Hepatocyte (in vitro differentiated cells): Measurements from ENCODE around the gene GPR21. TPM values are rescaled to one million over a fixed set of nuclear protein-coding genes. Genes with fewer than 3 reads are reported as not detected.

Experiments used
- DNase-seq: peaks from one replicate; pipeline ENCODE4 v3.0.0-alpha.2; 2016; ENCODE audit warnings: low spot score
- H2AFZ ChIP-seq: fragments of 200-600 bp; sonication (generic); 2 replicates; pipeline ENCODE4 v1.6.0; 2016; ENCODE audit warnings: antibody characterized with exemption, mild to moderate bottlenecking
- H3K27ac ChIP-seq: fragments of 200-600 bp; sonication (generic); 2 replicates; pipeline ENCODE4 v1.5.1; 2016; ENCODE audit warnings: mild to moderate bottlenecking
- H3K27me3 ChIP-seq: fragments of 200-600 bp; sonication (generic); 2 replicates; pipeline ENCODE4 v1.6.1; 2016
- H3K36me3 ChIP-seq: fragments of 200-600 bp; sonication (generic); replicated peaks from 2 replicates; pipeline ENCODE4 v1.5.1; 2016; ENCODE audit warnings: low read depth; ENCODE audit not compliant: insufficient read depth
- H3K4me1 ChIP-seq: fragments of 200-600 bp; sonication (generic); 2 replicates; pipeline ENCODE4 v1.5.1; 2016; ENCODE audit warnings: mild to moderate bottlenecking, moderate library complexity; ENCODE audit not compliant: insufficient read depth
- H3K4me2 ChIP-seq: fragments of 200-600 bp; sonication (generic); 2 replicates; pipeline ENCODE4 v1.6.0; 2016
- H3K4me3 ChIP-seq: fragments of 200-600 bp; sonication (generic); 2 replicates; pipeline ENCODE4 v1.5.1; 2016; ENCODE audit warnings: mild to moderate bottlenecking
- H3K79me2 ChIP-seq: fragments of 200-600 bp; sonication (generic); 2 replicates; pipeline ENCODE4 v1.6.0; 2017; ENCODE audit warnings: mild to moderate bottlenecking
- H3K9me2 ChIP-seq: fragments of 200-600 bp; sonication (generic); replicated peaks from 2 replicates; pipeline ENCODE4 v1.6.0; 2017; ENCODE audit warnings: mild to moderate bottlenecking; ENCODE audit not compliant: insufficient read depth
- H3K9me3 ChIP-seq: fragments of 200-600 bp; sonication (generic); 2 replicates; pipeline ENCODE4 v1.5.1; 2016; ENCODE audit warnings: low read depth, mild to moderate bottlenecking
- H4K20me1 ChIP-seq: fragments of 200-600 bp; sonication (generic); 2 replicates; pipeline ENCODE4 v1.6.0; 2016; ENCODE audit warnings: mild to moderate bottlenecking; ENCODE audit not compliant: insufficient read depth, poor library complexity, severe bottlenecking
- EZH2 ChIP-seq: fragments of 200-600 bp; sonication (generic); IDR thresholded peaks from 2 replicates; pipeline ENCODE4 v1.6.1; 2016; ENCODE audit warnings: antibody characterized with exemption, mild to moderate bottlenecking, borderline replicate concordance
- EZH2phosphoT487 ChIP-seq: fragments of 200-600 bp; sonication (generic); IDR thresholded peaks from one replicate; pipeline ENCODE4 v1.6.1; 2018; ENCODE audit warnings: antibody characterized with exemption, mild to moderate bottlenecking, low read depth, moderate library complexity; ENCODE audit not compliant: unreplicated experiment, severe bottlenecking
- WGBS: methylation state at CpG from one replicate; pipeline ENCODE4 v1.1.6; 2016; ENCODE audit warnings: low lambda C conversion rate; ENCODE audit errors: missing lambda C conversion rate; 5-methylcytosine and 5-hydroxymethylcytosine counted together
- polyA plus RNA-seq: library from polyadenylated mRNA; unstranded; fragments of >200 nt; fragmentation: Nextera tagmentation; extraction: Ambion mirVana; gene quantifications from 2 replicates; pipeline ENCODE4 v1.2.1, GENCODE V29; 2016
- small RNA-seq: library from RNA; depleted of rRNA; stranded (forward); fragments of <200 nt; gene quantifications from one replicate; pipeline ENCODE3, GENCODE V24; 2014
- total RNA-seq: library from RNA; depleted of rRNA; stranded (reverse); fragments of >200 nt; gene quantifications from 2 replicates; pipeline ENCODE4 v1.2.3, GENCODE V29; 2014
- TF ChIP-seq, protein P1 (sequence below): fragments of 200-600 bp; sonication (generic); IDR thresholded peaks from 2 replicates; pipeline ENCODE4 v1.5.1; 2016; ENCODE audit warnings: antibody characterized with exemption, mild to moderate bottlenecking; ENCODE audit not compliant: poor library complexity

GPR21 gene
- total and polyA plus RNA-seq, 2 experiments from 2014 or later, result 0.50 to 0.75 TPM

DNA sequence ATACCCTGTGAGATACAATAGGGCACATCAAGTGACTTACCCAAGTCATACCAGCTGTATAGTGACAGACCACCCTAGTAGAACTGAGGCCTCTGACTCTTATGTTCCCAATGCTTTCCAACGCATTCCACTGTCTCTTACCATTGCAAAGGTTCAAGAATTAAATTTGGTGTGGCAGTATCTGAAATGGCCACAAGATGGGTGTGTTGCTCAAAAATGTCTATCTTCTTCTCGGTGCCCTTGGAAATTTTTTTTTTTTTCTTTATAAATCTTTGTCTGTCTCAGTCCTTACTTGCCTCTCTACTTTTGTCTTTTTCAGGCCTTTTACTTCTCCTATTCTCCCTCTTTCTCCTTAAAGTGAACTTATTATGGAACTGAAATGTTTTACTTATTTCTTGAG is 48.4 kb downstream of the GPR21 start:
- TF ChIP-seq EZH2phosphoT487 (no peak), EZH2 (no peak)
- TF ChIP-seq, protein P1, sequence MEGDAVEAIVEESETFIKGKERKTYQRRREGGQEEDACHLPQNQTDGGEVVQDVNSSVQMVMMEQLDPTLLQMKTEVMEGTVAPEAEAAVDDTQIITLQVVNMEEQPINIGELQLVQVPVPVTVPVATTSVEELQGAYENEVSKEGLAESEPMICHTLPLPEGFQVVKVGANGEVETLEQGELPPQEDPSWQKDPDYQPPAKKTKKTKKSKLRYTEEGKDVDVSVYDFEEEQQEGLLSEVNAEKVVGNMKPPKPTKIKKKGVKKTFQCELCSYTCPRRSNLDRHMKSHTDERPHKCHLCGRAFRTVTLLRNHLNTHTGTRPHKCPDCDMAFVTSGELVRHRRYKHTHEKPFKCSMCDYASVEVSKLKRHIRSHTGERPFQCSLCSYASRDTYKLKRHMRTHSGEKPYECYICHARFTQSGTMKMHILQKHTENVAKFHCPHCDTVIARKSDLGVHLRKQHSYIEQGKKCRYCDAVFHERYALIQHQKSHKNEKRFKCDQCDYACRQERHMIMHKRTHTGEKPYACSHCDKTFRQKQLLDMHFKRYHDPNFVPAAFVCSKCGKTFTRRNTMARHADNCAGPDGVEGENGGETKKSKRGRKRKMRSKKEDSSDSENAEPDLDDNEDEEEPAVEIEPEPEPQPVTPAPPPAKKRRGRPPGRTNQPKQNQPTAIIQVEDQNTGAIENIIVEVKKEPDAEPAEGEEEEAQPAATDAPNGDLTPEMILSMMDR, result peak; percentile 82
- Histone ChIP-seq H3K4me2 (no peak overlapping the region), H3K27ac (no peak overlapping the region), H4K20me1 (no peaks in the 10 kb centered on the region), H3K9me2 (no peaks in the 10 kb centered on the region), H2AFZ (no peak overlapping the region), H3K79me2 (no peaks in the 10 kb centered on the region), H3K4me3 (no peak overlapping the region), H3K36me3 (no peaks in the 10 kb centered on the region), H3K9me3 (no peaks in the 10 kb centered on the region), H3K27me3 (no peaks in the 10 kb centered on the region), H3K4me1 (peaks cover 4% of the 10 kb centered on the region)
- DNase-seq, result no peak
- 38% methylated on average over 2 of the region's 2 CpGs for WGBS

DNA sequence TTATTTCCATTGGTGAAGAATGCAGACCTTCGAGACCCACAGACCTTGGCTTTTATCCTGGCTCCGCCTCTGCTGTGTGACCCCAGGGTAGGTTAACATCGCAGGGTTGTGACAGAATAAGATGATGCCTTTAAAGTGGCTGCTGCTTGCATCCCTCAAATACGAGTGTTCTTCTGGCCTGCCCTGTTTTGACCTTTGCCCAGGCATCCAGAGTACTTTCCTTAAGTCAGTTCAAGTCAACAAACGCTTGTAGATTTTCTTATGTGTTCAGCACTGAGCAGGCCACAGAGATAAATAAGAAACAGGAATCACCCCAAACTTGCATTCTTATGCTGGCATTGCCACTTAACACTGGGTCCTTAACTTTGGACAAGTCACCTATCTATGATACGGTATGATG is 50.2 kb downstream of the GPR21 start:
- no peak for DNase-seq
- 69% methylated on average over 6 of the region's 6 CpGs for WGBS
- TF ChIP-seq EZH2phosphoT487 (no peak), EZH2 (no peak)
- TF ChIP-seq, protein P1, result no peak

DNA sequence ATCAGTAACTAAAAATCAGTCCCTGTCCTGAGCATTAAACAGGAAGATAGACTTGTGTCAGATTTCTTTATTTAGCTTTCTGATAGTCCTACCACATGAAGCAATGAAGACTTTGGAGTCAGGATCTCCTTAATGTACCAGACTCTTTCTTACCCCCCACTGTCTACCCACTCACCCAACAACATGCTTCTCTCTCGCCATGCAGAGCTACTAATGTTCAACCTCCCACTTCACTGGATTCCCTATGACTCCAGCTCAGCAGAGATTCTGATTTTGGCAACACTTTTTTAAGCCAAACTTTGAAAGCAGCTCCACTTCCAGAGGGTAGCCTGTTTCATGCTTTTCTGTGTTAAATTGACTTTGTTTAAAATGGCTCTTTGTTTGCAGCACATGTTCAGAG is 50.8 kb downstream of the GPR21 start:
- Histone ChIP-seq H3K9me2 (no peaks in the 10 kb centered on the region), H2AFZ (no peak overlapping the region), H4K20me1 (no peaks in the 10 kb centered on the region), H3K4me3 (no peak overlapping the region), H3K9me3 (no peaks in the 10 kb centered on the region), H3K27ac (no peak overlapping the region), H3K36me3 (no peaks in the 10 kb centered on the region), H3K27me3 (no peaks in the 10 kb centered on the region), H3K4me2 (no peak overlapping the region), H3K79me2 (no peaks in the 10 kb centered on the region), H3K4me1 (peaks cover 4% of the 10 kb centered on the region)
- WGBS, result 100% methylated on average over 1 of the region's 1 CpG
- no peak for DNase-seq
- TF ChIP-seq, protein P1, result no peak
- no peak for TF ChIP-seq EZH2
- TF ChIP-seq EZH2phosphoT487, result no peak

More for the DNA sequence above, 50.2 kb downstream of the GPR21 start:
- Histone ChIP-seq H3K4me1 (peaks cover 4% of the 10 kb centered on the region), H3K36me3 (no peaks in the 10 kb centered on the region), H3K9me2 (no peaks in the 10 kb centered on the region), H3K9me3 (no peaks in the 10 kb centered on the region), H3K4me2 (no peak overlapping the region), H2AFZ (no peak overlapping the region), H3K27me3 (no peaks in the 10 kb centered on the region), H4K20me1 (no peaks in the 10 kb centered on the region), H3K4me3 (no peak overlapping the region), H3K27ac (no peak overlapping the region), H3K79me2 (no peaks in the 10 kb centered on the region)

Small RNAs within 50 kb of the gene (small RNA-seq; reads per million reads assigned to genes)
- not detected for gene GPR21

Other genes starting within 250 kb of the GPR21 start
- gene OR5C1, start 244.7 kb upstream of the GPR21 start, total RNA-seq, result not detected in 2 replicates
- gene OR5C1, start 244.7 kb upstream of the GPR21 start, polyA plus RNA-seq, result not detected in 2 replicates
- gene OR1K1, start 233.5 kb upstream of the GPR21 start, total RNA-seq, result not detected in 2 replicates
- gene OR1K1, start 233.5 kb upstream of the GPR21 start, polyA plus RNA-seq, result not detected in 2 replicates
- gene PDCL, start 205.1 kb upstream of the GPR21 start, total RNA-seq, result 24.8 and 28.1 TPM in 2 replicates
- gene PDCL, start 205.1 kb upstream of the GPR21 start, polyA plus RNA-seq, result 11.8 and 16.1 TPM in 2 replicates
- gene RC3H2, start 128.3 kb upstream of the GPR21 start, total RNA-seq, result 42.7 and 43.7 TPM in 2 replicates
- 17.8 and 22.3 TPM in 2 replicates for gene RC3H2, start 128.3 kb upstream of the GPR21 start, polyA plus RNA-seq
- gene ZBTB6, start 120.3 kb upstream of the GPR21 start, total RNA-seq, result 12.0 and 13.8 TPM in 2 replicates
- gene ZBTB6, start 120.3 kb upstream of the GPR21 start, polyA plus RNA-seq, result 1.9 and 2.4 TPM in 2 replicates
- gene ZBTB26, start 102.2 kb upstream of the GPR21 start, total RNA-seq, result 6.4 and 7.7 TPM in 2 replicates
- 2.6 and 2.9 TPM in 2 replicates for gene ZBTB26, start 102.2 kb upstream of the GPR21 start, polyA plus RNA-seq
- gene RABGAP1, start 92.6 kb upstream of the GPR21 start, total RNA-seq, result 47.4 and 58.4 TPM in 2 replicates
- 23.7 and 26.8 TPM in 2 replicates for gene RABGAP1, start 92.6 kb upstream of the GPR21 start, polyA plus RNA-seq
- 25.8 and 26.8 TPM in 2 replicates for gene STRBP, start 234.9 kb downstream of the GPR21 start, total RNA-seq
- gene STRBP, start 234.9 kb downstream of the GPR21 start, polyA plus RNA-seq, result 27.7 and 28.1 TPM in 2 replicates